C4-2B (cell line): ENCODE results near the gene SMARCC1.

Experiments
- H3K27ac ChIP-seq: fragments of 450-650 bp; 2 replicates; pipeline ENCODE4 v1.5.1; 2017
- CTCF ChIP-seq: fragments of 450-650 bp; conservative IDR thresholded peaks from 2 replicates; pipeline ENCODE4 v1.5.1; 2017; ENCODE audit warnings: mild to moderate bottlenecking
- ZFX ChIP-seq: fragments of 450-650 bp; IDR thresholded peaks from 2 replicates; pipeline ENCODE4 v1.6.1; 2017

Gene SMARCC1

GRCh38 chr3:47634996-47635395 lies 146.7 kb downstream of the SMARCC1 start:
- no peak for TF ChIP-seq CTCF
- TF ChIP-seq ZFX: no peak
- H3K27ac ChIP-seq: no peak overlapping the region

- no peak overlapping the region for H3K27ac ChIP-seq
- no peak for TF ChIP-seq ZFX
- TF ChIP-seq CTCF: no peak
Observed at GRCh38 chr3:47630810-47631209, 150.9 kb downstream of the SMARCC1 start.

DNA sequence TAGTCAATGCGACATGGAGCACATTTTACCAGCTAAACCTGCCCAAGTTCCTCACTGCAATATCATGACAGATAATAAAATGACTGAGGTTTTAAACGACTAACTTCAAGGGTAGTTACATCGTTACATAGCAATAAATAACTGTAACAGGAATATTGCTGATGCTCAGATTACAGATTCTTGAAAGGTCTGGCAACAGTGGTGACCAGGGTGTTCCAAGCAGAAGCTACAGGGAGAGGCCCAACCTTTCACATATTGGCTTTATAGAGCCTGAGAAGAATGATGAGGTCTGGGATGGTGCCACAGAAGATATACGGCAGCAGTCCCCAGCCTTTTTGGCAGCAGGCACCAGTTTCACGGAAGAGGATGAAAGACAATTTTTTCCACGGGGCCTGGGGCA lies 151.9 kb downstream of the SMARCC1 start:
- H3K27ac ChIP-seq: no peak overlapping the region
- no peak for TF ChIP-seq CTCF
- TF ChIP-seq ZFX: no peak

GRCh38 chr3:47628426-47628825 lies 153.3 kb downstream of the SMARCC1 start:
- H3K27ac ChIP-seq: no peak overlapping the region
- TF ChIP-seq CTCF (no peak), ZFX (no peak)

DNA sequence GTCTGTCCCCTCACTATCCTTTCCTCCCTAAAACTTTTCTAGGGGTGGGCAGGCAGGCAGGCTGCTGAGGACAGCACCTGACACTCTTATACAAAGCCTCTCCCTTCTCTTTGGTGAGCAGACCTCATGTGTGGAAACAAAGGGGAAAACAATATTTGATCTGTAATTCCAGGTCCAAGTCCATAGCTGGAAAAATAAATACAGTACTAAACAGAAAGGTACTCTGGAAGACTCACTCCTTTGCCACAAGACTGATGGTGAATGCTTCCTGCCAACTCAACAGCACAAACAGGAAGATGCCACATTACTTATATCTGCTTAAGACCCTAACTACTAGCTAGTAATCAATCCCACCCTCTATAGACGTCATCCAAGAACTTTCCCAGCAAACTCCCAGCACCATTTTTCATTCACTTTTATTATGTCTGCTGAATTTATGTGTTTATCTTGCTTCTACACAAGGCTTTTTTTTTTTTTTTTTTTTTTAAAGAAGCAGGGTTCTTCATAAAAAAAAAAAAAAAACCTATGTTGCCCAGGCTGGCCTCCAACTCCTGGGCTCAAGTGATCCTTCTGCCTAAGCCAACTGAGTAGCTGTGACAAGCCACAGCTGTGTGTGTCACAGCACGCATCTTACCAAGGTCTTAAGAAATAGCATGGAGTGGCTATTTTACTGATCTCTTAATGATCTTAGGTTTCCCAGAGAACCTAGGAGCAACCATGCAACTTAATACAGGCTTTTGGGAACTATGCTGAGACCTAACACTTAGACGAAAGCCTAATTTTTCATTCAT lies 158.8 kb downstream of the SMARCC1 start:
- H3K27ac ChIP-seq: no peak overlapping the region
- no peak for TF ChIP-seq CTCF
- TF ChIP-seq ZFX: no peak

GRCh38 chr3:47617086-47618010 lies 164.3 kb downstream of the SMARCC1 start:
- no peak overlapping the region for H3K27ac ChIP-seq
- TF ChIP-seq CTCF (no peak), ZFX (no peak)

- no peak for TF ChIP-seq CTCF
- TF ChIP-seq ZFX: no peak
- no peak overlapping the region for H3K27ac ChIP-seq
Observed at GRCh38 chr3:47614788-47615187, 166.9 kb downstream of the SMARCC1 start.
